HG03103 (cell line): ENCODE measurements around the gene WDFY1.

Source experiments
- ATAC-seq: cut with Tn5 transposase; IDR thresholded peaks from one replicate; pipeline ENCODE4 v1.9.1; 2021; ENCODE audit warnings: low read depth; ENCODE audit not compliant: unreplicated experiment

WDFY1 gene

GRCh38 chr2:223930103-223930976 is 14.8 kb downstream of the WDFY1 start:
- no peak for ATAC-seq

- peak; percentile 65 for ATAC-seq
Measured at GRCh38 chr2:223929571-223930102, 15.5 kb downstream of the WDFY1 start.

- no peak for ATAC-seq
Measured at GRCh38 chr2:223928113-223929006, 16.8 kb downstream of the WDFY1 start.

- ATAC-seq, result no peak
Measured at GRCh38 chr2:223925106-223925505, 20.0 kb downstream of the WDFY1 start.

GRCh38 chr2:223923976-223924375 is 21.2 kb downstream of the WDFY1 start:
- ATAC-seq, result no peak

GRCh38 chr2:223922308-223922707 is 22.8 kb downstream of the WDFY1 start:
- no peak for ATAC-seq

GRCh38 chr2:223921204-223921603 is 23.9 kb downstream of the WDFY1 start:
- ATAC-seq, result no peak

- ATAC-seq, result no peak
Measured at GRCh38 chr2:223920109-223920508, 25.0 kb downstream of the WDFY1 start.

- no peak for ATAC-seq
Measured at GRCh38 chr2:223918671-223919134, 26.4 kb downstream of the WDFY1 start.

GRCh38 chr2:223916181-223916920 is 28.8 kb downstream of the WDFY1 start:
- no peak for ATAC-seq

- no peak for ATAC-seq
Measured at GRCh38 chr2:223915071-223915470, 30.1 kb downstream of the WDFY1 start.

- no peak for ATAC-seq
Measured at GRCh38 chr2:223914324-223914723, 30.8 kb downstream of the WDFY1 start.

- ATAC-seq, result no peak
Measured at GRCh38 chr2:223909001-223909741, 36.0 kb downstream of the WDFY1 start.

- ATAC-seq, result no peak
Measured at GRCh38 chr2:223908304-223908998, 36.7 kb downstream of the WDFY1 start.

- ATAC-seq, result no peak
Measured at GRCh38 chr2:223905996-223906395, 39.1 kb downstream of the WDFY1 start.

- no peak for ATAC-seq
Measured at GRCh38 chr2:223901854-223902253, 43.3 kb downstream of the WDFY1 start.

- no peak for ATAC-seq
Measured at GRCh38 chr2:223901311-223901710, 43.8 kb downstream of the WDFY1 start.

GRCh38 chr2:223900531-223900930 is 44.6 kb downstream of the WDFY1 start:
- ATAC-seq, result no peak

GRCh38 chr2:223900066-223900465 is 45.1 kb downstream of the WDFY1 start:
- ATAC-seq, result no peak
